K562 (cell line): ENCODE data around the gene AFAP1. TPM values are rescaled to one million over a fixed set of nuclear protein-coding genes. Genes with fewer than 3 reads are reported as not detected.

Experiments
- ATAC-seq: fragments of 200-7000 bp; cut with Tn5 transposase; 3 replicates; pipeline ENCODE4 v1.9.1; 2020; ENCODE audit warnings: moderate library complexity
- BruUV-seq: library from RNA; stranded (reverse); fragments of 400-500 nt; replicated peaks from 2 replicates; lab custom pipeline; 2021; lab: Mats Ljungman, UMichigan
- CTCF ChIA-PET: fragments of 300-600 bp; formaldehyde crosslinking; extraction: SDS; loops from one replicate; lab custom pipeline; 2021; ENCODE audit warnings: low intra/inter-chr PET ratio; lab: Yijun Ruan, JAX
- POLR2A ChIA-PET: fragments of 300-600, 350-650 bp; sonication (Branson Sonifier 250); formaldehyde crosslinking; extraction: SDS; loops from one replicate; lab custom pipeline; 2021; ENCODE audit warnings: antibody characterized with exemption, inconsistent platforms; lab: Yijun Ruan, JAX
- DNase-seq, 4 experiments: peaks; one replicate each; pipeline versions ENCODE4 v3.0.0 to v3.0.0-alpha.2; 2011 to 2018; ENCODE audit warnings: low spot score in 3 of 4, mixed read lengths in 3 of 4; ENCODE audit errors: extremely low read depth in 1 of 4
- FAIRE-seq: peaks from 2 replicates; lab custom pipeline; 2011; peaks lifted over from hg19 to GRCh38; lab: Jason Lieb, UNC
- H2AFZ ChIP-seq: 2 replicates; pipeline ENCODE4 v1.6.0; 2011; ENCODE audit warnings: low read depth, low read length, control low read depth, inconsistent platforms
- H3K27ac ChIP-seq: fragments of 200-600 bp; 3 replicates; pipeline ENCODE4 v1.8.0; 2011; ENCODE audit warnings: low read depth, mild to moderate bottlenecking, control low read depth, inconsistent platforms, low read length, moderate library complexity, mixed read lengths; ENCODE audit errors: extremely low read depth
- H3K27me3 ChIP-seq, 2 experiments: fragments of 300-600 bp in 1 of 2; 2 replicates in 1 of 2; 3 replicates in 1 of 2; pipeline versions ENCODE4 v1.6.0 to v1.8.0; 2011; ENCODE audit warnings: inconsistent platforms in 2 of 2, low read length in 2 of 2, mild to moderate bottlenecking in 1 of 2, mixed read lengths in 1 of 2, moderate library complexity in 1 of 2; ENCODE audit not compliant: control insufficient read depth in 2 of 2, insufficient read depth in 2 of 2
- H3K36me3 ChIP-seq: fragments of 300-600 bp; 3 replicates; pipeline ENCODE4 v1.8.0; 2011; ENCODE audit warnings: mild to moderate bottlenecking, low read length, inconsistent platforms; ENCODE audit not compliant: control insufficient read depth, insufficient read depth
- H3K4me1 ChIP-seq, 2 experiments: fragments of 200-600 bp in 1 of 2; replicated peaks in 1 of 2; 2 replicates in 1 of 2; 3 replicates in 1 of 2; pipeline versions ENCODE4 v1.5.1 to v1.8.0; 2011; ENCODE audit warnings: inconsistent platforms in 2 of 2, low read length in 2 of 2, mild to moderate bottlenecking in 1 of 2, mixed read lengths in 1 of 2, moderate library complexity in 1 of 2; ENCODE audit not compliant: control insufficient read depth in 2 of 2, insufficient read depth in 2 of 2
- H3K4me2 ChIP-seq: 2 replicates; pipeline ENCODE4 v1.6.1; 2011; ENCODE audit warnings: low read length, control low read depth, inconsistent platforms, mixed read lengths; ENCODE audit not compliant: insufficient read depth
- H3K4me3 ChIP-seq: fragments of 200-600 bp; sonication (generic), shearing (Covaris generic); 2 replicates; pipeline ENCODE4 v1.5.1; 2016; ENCODE audit warnings: control low read depth, inconsistent platforms
- H3K79me2 ChIP-seq: fragments of 200-600 bp; 3 replicates; pipeline ENCODE4 v1.8.0; 2011; ENCODE audit warnings: low read length, inconsistent platforms; ENCODE audit not compliant: control insufficient read depth, insufficient read depth
- H3K9ac ChIP-seq, 2 experiments: 2 replicates each; pipeline versions ENCODE4 v1.6.0 to v1.6.1; 2011; ENCODE audit warnings: low read depth in 2 of 2, low read length in 2 of 2, control low read depth in 1 of 2, inconsistent platforms in 1 of 2, mild to moderate bottlenecking in 1 of 2, mixed read lengths in 1 of 2; ENCODE audit not compliant: insufficient read depth in 1 of 2
- H3K9me1 ChIP-seq: one replicate; pipeline ENCODE4 v1.6.0; 2011; ENCODE audit warnings: inconsistent platforms, mild to moderate bottlenecking, low read length, moderate library complexity; ENCODE audit not compliant: control insufficient read depth, insufficient read depth
- H3K9me3 ChIP-seq: replicated peaks from 2 replicates; pipeline ENCODE4 v1.5.1; 2011; ENCODE audit warnings: low read depth, low read length, inconsistent platforms; ENCODE audit not compliant: control insufficient read depth, insufficient read depth
- H4K20me1 ChIP-seq: replicated peaks from 2 replicates; pipeline ENCODE4 v1.6.1; 2011; ENCODE audit warnings: low read length, inconsistent platforms, mixed read lengths; ENCODE audit not compliant: control insufficient read depth, insufficient read depth
- ETS2 ChIP-seq: IDR thresholded peaks from 2 replicates; pipeline ENCODE4 v1.6.1; 2016; ENCODE audit warnings: borderline replicate concordance, missing genetic modification characterization, mild to moderate bottlenecking, moderate library complexity, missing compliant biosample characterization; ENCODE audit not compliant: poor library complexity, severe bottlenecking
- HDGF ChIP-seq: fragments of 450-650 bp; IDR thresholded peaks from 2 replicates; pipeline ENCODE4 v1.6.1; 2016
- KLF16 ChIP-seq: IDR thresholded peaks from 2 replicates; pipeline ENCODE4 v1.6.1; 2016; ENCODE audit warnings: antibody characterized with exemption
- PTTG1 ChIP-seq: fragments of 450-650 bp; IDR thresholded peaks from 2 replicates; pipeline ENCODE4 v1.6.1; 2016; ENCODE audit warnings: low read depth, mild to moderate bottlenecking, missing genetic modification characterization, missing compliant biosample characterization
- SIN3A ChIP-seq, 2 experiments: fragments of 150-350 bp in 1 of 2; IDR thresholded peaks; 2 replicates each; pipeline ENCODE4 v1.6.1; 2011 to 2016; ENCODE audit warnings: borderline replicate concordance in 2 of 2, low read depth in 2 of 2, low read length in 2 of 2, mild to moderate bottlenecking in 2 of 2, moderate library complexity in 2 of 2; ENCODE audit not compliant: control insufficient read depth in 1 of 2
- ZC3H8 ChIP-seq: fragments of 450-650 bp; IDR thresholded peaks from 2 replicates; pipeline ENCODE4 v1.6.1; 2017
- ZNF551 ChIP-seq: fragments of 250-450 bp; sonication (Bioruptor Pico); IDR thresholded peaks from 2 replicates; pipeline ENCODE4 v1.5.0; 2021; ENCODE audit warnings: mild to moderate bottlenecking, moderate library complexity
- WGBS: fragments of 100-300 bp; shearing (Covaris generic); methylation state at CpG from one replicate; pipeline ENCODE4 v1.1.6; 2016; ENCODE audit warnings: low coverage, mixed read lengths; ENCODE audit not compliant: insufficient coverage; ENCODE audit errors: missing lambda C conversion rate; 5-methylcytosine and 5-hydroxymethylcytosine counted together
- in situ Hi-C: fragments of 300-500 bp; cut with MboI; formaldehyde crosslinking; loops from 4 replicates; pipeline ENCODE4 v1.15.0; 2018; ENCODE audit warnings: inconsistent platforms, mixed read lengths
- intact Hi-C: fragments of 100-400 bp; cut with micrococcal nuclease; formaldehyde crosslinking; loops from 2 replicates; pipeline ENCODE4 v1.14.2; 2022
- polyA plus RNA-seq, 8 experiments: library from polyadenylated mRNA; depleted of rRNA in 4 of 8; stranded (reverse) in 5 of 8; unstranded in 3 of 8; fragments of >200 nt; fragmentation: Nextera tagmentation in 2 of 8; fragmentation: Illumina TruSeq in 1 of 8; extraction: Ambion mirVana in 2 of 8; extraction: Trizol in 1 of 8; gene quantifications; 2 replicates each; pipeline versions ENCODE4 v1.2.1 to v1.2.3, GENCODE V29; 2011 to 2014; ENCODE audit warnings: inconsistent platforms in 1 of 8, missing spikeins in 1 of 8
- total RNA-seq, 7 experiments: library from RNA; depleted of rRNA in 6 of 7; stranded (reverse); fragments of >200 nt in 6 of 7; fragmentation: Illumina TruSeq in 2 of 7; extraction: Trizol in 2 of 7; gene quantifications; 2 replicates each; pipeline versions ENCODE4 v1.2.1 to v1.2.3, GENCODE V29; 2011 to 2021; ENCODE audit warnings: low replicate concordance in 1 of 7
- TF ChIP-seq, protein P1 (sequence below): fragments of 250-450 bp; sonication (Bioruptor Pico); IDR thresholded peaks from 2 replicates; pipeline ENCODE4 v1.5.1; 2021; ENCODE audit warnings: mild to moderate bottlenecking

AFAP1 gene
- total and polyA plus RNA-seq, 9 of the 15 experiments (the other 6 are each of a cell fraction or from before 2014, with no cell fraction given) = 0.07 to 0.42 (median 0.12) TPM; not detected in 1

DNA sequence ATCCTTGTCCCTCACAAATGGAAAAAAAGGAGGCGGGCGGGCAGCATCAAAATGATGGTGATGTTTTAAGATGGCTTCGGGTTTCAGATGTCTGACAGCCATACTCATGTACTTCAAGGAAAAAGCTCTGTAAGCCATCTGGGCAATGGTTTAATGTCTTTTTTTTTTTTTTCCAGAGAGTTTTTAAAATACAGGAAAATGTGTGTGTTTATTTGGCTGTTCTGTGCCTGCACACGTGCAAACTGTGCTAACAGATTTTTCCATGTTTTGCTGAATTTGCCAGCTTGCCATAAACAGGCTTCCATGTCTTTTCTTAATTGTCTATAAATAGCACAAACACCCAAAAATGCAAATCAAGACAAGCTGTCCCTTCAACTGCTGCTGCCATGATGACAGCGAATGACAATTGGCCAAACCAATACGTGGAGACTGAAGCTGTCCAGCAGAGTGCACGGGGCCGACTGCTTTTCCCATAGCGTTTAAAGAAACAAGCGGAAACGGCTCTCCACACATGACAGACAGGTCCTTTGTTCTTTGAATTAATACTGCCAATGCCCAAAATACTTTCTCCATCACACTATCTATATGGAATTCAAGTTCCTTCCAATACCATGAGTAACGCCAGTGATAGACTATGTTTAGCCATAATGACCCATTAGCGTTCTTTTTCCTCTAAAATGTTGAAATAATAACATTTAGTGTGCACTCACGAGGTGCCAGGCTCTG, 35.7 kb downstream of the AFAP1 start:
- DNase-seq (no peak), ATAC-seq (no peak), FAIRE-seq (no peak)
- in situ Hi-C loops (no loop called here), intact Hi-C loops (no loop called here)
- no peaks in the 10 kb centered on the region for H3K9me1 ChIP-seq
- H2AFZ ChIP-seq = no peak overlapping the region
- 0% methylated on average over 14 of the region's 14 CpGs for WGBS
- H3K4me2 ChIP-seq = no peak overlapping the region
- H3K4me3 ChIP-seq = no peak overlapping the region
- no TSS peak for BruUV-seq
- ChIA-PET POLR2A (interaction anchor here (0.8 kb wide), 1 partner anchor 9 kb away, joined by 3 read pairs; no protein-coding TSS in a partner anchor), CTCF (interaction anchor here (0.7 kb wide), 1 partner anchor 1993 kb away, joined by 4 read pairs; no protein-coding TSS in a partner anchor)
- no peak overlapping the region for H3K9ac ChIP-seq
- H4K20me1 ChIP-seq = 0 out of 2 replicates have a peak, but pooled peaks cover 4% of the 10 kb centered on the region
- no peak overlapping the region for H3K27ac ChIP-seq
- H3K36me3 ChIP-seq = no peaks in the 10 kb centered on the region
- TF ChIP-seq PTTG1 = no peak
- no peak for TF ChIP-seq HDGF
- TF ChIP-seq ZNF551 = no peak
- no peak for TF ChIP-seq ETS2 (tag)
- no peak for TF ChIP-seq ZC3H8
- TF ChIP-seq, protein P1, sequence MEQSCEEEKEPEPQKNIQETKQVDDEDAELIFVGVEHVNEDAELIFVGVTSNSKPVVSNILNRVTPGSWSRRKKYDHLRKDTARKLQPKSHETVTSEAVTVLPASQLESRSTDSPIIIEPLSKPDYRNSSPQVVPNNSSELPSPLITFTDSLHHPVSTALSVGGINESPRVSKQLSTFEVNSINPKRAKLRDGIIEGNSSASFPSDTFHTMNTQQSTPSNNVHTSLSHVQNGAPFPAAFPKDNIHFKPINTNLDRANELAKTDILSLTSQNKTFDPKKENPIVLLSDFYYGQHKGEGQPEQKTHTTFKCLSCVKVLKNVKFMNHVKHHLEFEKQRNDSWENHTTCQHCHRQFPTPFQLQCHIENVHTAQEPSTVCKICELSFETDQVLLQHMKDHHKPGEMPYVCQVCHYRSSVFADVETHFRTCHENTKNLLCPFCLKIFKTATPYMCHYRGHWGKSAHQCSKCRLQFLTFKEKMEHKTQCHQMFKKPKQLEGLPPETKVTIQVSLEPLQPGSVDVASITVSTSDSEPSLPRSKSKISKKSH = no peak
- no peak for TF ChIP-seq SIN3A (IDR thresholded peaks at IDR 0.05; ENCODE audit: borderline replicate concordance in 2 of 2, control insufficient read depth in 1 of 2, low read depth in 2 of 2, low read length in 2 of 2)
- no peak for TF ChIP-seq KLF16
- TF ChIP-seq, all 486 proteins: peak for 0
- H3K9me3 ChIP-seq = no peaks in the 10 kb centered on the region
- peaks cover 24 to 44% of the 10 kb centered on the region in 2 experiments for H3K27me3 ChIP-seq
- H3K4me1 ChIP-seq = no peaks in the 10 kb centered on the region
- H3K79me2 ChIP-seq = no peaks in the 10 kb centered on the region
